ENCODE results near the gene NCKAP5. TPM values are rescaled to one million over a fixed set of nuclear protein-coding genes. Genes with fewer than 3 reads are reported as not detected.

Gene NCKAP5
- total RNA-seq, 1 donor from 2014 or later, result 0.87 TPM

DNA sequence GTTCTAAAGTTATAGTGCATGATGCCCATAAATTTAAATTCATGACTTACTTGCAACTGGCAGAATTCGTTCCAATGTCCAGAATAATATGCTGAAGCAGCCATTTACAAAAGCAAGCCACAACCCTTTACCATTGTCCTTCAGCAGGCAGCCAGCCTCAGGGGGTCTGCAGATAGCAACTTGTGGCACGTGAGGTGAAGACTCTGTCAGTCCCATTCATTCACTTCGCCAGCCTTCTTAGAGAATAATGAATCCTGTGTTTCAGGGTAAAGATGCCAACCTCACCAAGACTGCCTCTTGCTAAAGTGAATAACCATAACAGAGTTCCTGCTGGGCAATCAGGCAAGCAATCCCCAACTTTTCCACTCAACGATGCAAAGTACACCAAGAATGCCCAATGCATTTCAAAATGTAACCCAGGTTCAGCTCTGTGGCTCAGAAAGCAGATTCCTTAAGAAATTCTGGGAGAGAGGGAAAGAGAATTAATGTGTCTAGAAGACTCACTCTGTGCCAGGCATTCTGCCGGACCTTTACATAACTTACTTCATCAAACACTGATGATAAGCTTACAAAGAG lies 315.4 kb downstream of the NCKAP5 start:
- no peak for DNase-seq (ENCODE audit: low spot score)
- H3K9me3 Mint-ChIP-seq (ENCODE audit: low read depth), result no peaks in the 10 kb centered on the region
- H3K4me3 Mint-ChIP-seq (ENCODE audit: unreplicated experiment), result no peak overlapping the region
- TF ChIP-seq, protein P1, sequence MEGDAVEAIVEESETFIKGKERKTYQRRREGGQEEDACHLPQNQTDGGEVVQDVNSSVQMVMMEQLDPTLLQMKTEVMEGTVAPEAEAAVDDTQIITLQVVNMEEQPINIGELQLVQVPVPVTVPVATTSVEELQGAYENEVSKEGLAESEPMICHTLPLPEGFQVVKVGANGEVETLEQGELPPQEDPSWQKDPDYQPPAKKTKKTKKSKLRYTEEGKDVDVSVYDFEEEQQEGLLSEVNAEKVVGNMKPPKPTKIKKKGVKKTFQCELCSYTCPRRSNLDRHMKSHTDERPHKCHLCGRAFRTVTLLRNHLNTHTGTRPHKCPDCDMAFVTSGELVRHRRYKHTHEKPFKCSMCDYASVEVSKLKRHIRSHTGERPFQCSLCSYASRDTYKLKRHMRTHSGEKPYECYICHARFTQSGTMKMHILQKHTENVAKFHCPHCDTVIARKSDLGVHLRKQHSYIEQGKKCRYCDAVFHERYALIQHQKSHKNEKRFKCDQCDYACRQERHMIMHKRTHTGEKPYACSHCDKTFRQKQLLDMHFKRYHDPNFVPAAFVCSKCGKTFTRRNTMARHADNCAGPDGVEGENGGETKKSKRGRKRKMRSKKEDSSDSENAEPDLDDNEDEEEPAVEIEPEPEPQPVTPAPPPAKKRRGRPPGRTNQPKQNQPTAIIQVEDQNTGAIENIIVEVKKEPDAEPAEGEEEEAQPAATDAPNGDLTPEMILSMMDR (IDR thresholded peaks at IDR 0.05), result no peak
- H3K4me1 Mint-ChIP-seq (ENCODE audit: low read depth), result no peaks in the 10 kb centered on the region
- no peak overlapping the region for H3K27ac Mint-ChIP-seq (ENCODE audit: unreplicated experiment)
- no peaks in the 10 kb centered on the region for H3K27me3 Mint-ChIP-seq (ENCODE audit: low read depth)
- H3K36me3 Mint-ChIP-seq (ENCODE audit: low read depth), result no peaks in the 10 kb centered on the region

DNA sequence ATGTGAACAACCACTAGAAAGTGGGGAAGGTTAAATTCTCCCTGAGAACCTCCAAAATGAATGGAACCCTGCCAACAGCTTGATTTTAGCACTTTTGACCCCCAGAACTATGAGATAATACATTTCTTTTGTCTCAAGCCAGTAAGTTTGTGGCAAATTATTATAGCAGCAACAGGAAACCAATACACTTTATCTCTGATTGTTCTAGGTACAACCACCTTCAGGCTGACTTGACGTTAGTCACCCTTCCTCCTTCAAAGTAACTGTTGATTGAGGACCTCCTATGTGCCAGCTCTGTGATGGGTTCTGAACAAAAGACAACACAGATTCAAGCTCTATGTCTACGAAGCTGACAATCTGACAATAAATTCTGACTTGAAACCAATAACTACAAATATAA lies 318.9 kb downstream of the NCKAP5 start:
- H3K4me1 Mint-ChIP-seq (ENCODE audit: low read depth), result no peaks in the 10 kb centered on the region
- no peak for DNase-seq (ENCODE audit: low spot score)
- no peak overlapping the region for H3K27ac Mint-ChIP-seq (ENCODE audit: unreplicated experiment)
- no peaks in the 10 kb centered on the region for H3K36me3 Mint-ChIP-seq (ENCODE audit: low read depth)
- H3K27me3 Mint-ChIP-seq (ENCODE audit: low read depth), result no peaks in the 10 kb centered on the region
- H3K9me3 Mint-ChIP-seq (ENCODE audit: low read depth), result no peaks in the 10 kb centered on the region
- TF ChIP-seq, protein P1 (IDR thresholded peaks at IDR 0.05), result no peak
- no peak overlapping the region for H3K4me3 Mint-ChIP-seq (ENCODE audit: unreplicated experiment)

DNA sequence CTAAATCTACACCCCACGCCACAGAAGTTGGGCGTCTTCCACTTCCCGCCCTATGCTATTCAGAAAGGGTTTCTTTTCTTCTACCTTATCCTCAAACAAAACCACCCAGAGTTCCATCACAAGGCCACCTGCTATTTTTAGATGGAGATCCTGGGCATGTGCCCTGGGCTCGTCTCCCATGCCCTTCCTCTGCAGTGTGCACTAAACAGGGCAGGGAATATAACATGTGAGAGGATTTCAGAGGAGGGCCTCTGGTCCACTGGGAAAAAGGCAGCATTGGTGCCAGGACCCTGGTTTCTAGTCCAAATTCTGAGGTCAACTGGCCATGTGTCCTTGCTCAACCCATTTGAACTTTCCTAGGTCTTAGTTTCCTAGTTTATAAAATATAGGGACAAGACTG lies 320.0 kb downstream of the NCKAP5 start:
- DNase-seq (ENCODE audit: low spot score), result no peak
- Mint-ChIP-seq H3K36me3 (ENCODE audit: low read depth) (no peaks in the 10 kb centered on the region), H3K27ac (ENCODE audit: unreplicated experiment) (no peak overlapping the region), H3K4me1 (ENCODE audit: low read depth) (no peaks in the 10 kb centered on the region), H3K27me3 (ENCODE audit: low read depth) (no peaks in the 10 kb centered on the region), H3K4me3 (ENCODE audit: unreplicated experiment) (no peak overlapping the region), H3K9me3 (ENCODE audit: low read depth) (no peaks in the 10 kb centered on the region)
- TF ChIP-seq, protein P1 (IDR thresholded peaks at IDR 0.05), result no peak

DNA sequence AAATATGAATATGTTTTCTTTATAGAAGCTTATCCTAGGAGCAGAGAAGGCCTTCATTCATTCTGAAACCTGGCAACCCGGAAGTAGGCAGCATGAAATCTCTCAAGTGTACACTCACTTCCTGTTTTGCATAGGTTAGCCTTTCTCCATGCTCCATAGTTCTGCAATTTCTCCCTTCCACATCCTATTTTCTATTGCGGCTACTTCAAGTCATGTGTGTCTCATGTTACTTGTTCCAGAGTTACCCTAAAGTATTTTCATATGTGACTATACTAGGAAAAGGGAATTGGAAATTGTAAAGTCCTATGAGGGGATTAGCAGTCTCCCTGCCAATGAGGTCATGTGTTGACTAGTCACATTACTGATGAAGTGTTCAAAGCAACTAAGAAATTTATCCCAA lies 320.6 kb downstream of the NCKAP5 start:
- Mint-ChIP-seq H3K27ac (ENCODE audit: unreplicated experiment) (no peak overlapping the region), H3K4me1 (ENCODE audit: low read depth) (no peaks in the 10 kb centered on the region), H3K36me3 (ENCODE audit: low read depth) (no peaks in the 10 kb centered on the region), H3K4me3 (ENCODE audit: unreplicated experiment) (no peak overlapping the region), H3K27me3 (ENCODE audit: low read depth) (no peaks in the 10 kb centered on the region), H3K9me3 (ENCODE audit: low read depth) (no peaks in the 10 kb centered on the region)
- TF ChIP-seq, protein P1 (IDR thresholded peaks at IDR 0.05), result no peak
- DNase-seq (ENCODE audit: low spot score), result no peak

DNA sequence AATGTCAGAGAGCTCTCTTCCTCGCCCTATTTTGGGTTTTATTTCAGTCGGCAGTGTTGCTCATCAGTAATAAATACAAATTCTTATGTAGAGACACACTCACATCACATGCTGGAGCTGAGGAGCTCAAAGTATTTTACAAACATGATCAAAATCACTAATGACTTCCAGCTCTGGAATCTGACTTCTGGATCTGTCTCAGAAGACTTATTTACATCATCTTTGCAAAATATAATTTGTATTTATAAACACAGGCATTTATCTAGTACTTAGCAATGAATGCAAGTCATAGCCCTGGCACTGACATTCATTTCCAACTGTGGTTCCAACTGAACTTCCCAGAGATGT lies 327.1 kb downstream of the NCKAP5 start:
- no peak for DNase-seq (ENCODE audit: low spot score)
- no peak overlapping the region for H3K4me3 Mint-ChIP-seq (ENCODE audit: unreplicated experiment)
- peak overlapping the region; percentile 9 for H3K27ac Mint-ChIP-seq (ENCODE audit: unreplicated experiment)
- no peaks in the 10 kb centered on the region for H3K9me3 Mint-ChIP-seq (ENCODE audit: low read depth)
- peaks cover 11% of the 10 kb centered on the region for H3K4me1 Mint-ChIP-seq (ENCODE audit: low read depth)
- TF ChIP-seq, protein P1 (IDR thresholded peaks at IDR 0.05), result no peak
- H3K36me3 Mint-ChIP-seq (ENCODE audit: low read depth), result no peaks in the 10 kb centered on the region
- no peaks in the 10 kb centered on the region for H3K27me3 Mint-ChIP-seq (ENCODE audit: low read depth)

Measured in chondrocyte (in vitro differentiated cells).